Smooth muscle cell (in vitro differentiated cells): ENCODE results near the gene RFNG. TPM values are rescaled to one million over a fixed set of nuclear protein-coding genes. Genes with fewer than 3 reads are reported as not detected.

Experiments used
- DNase-seq: peaks from one replicate; lab custom pipeline; 2025; ENCODE audit not compliant: unreplicated experiment; lab: John Stamatoyannopoulos, UW
- H2AFZ ChIP-seq: fragments of 200-600 bp; sonication (generic); 2 replicates; pipeline ENCODE4 v1.6.0; 2016; ENCODE audit warnings: antibody characterized with exemption, low read depth, mild to moderate bottlenecking
- H3F3A ChIP-seq: fragments of 200-600 bp; sonication (generic); 2 replicates; pipeline ENCODE4 v1.6.0; 2017; ENCODE audit warnings: antibody characterized with exemption, low read depth
- H3K27ac ChIP-seq: fragments of 200-600 bp; sonication (generic); 2 replicates; pipeline ENCODE4 v1.5.1; 2016; ENCODE audit warnings: low read depth, mild to moderate bottlenecking
- H3K27me3 ChIP-seq: fragments of 200-600 bp; sonication (generic); 2 replicates; pipeline ENCODE4 v1.6.1; 2016; ENCODE audit warnings: low read depth, mild to moderate bottlenecking
- H3K36me3 ChIP-seq: fragments of 200-600 bp; sonication (generic); 2 replicates; pipeline ENCODE4 v1.5.1; 2016; ENCODE audit warnings: low read depth
- H3K4me1 ChIP-seq: fragments of 200-600 bp; sonication (generic); 2 replicates; pipeline ENCODE4 v1.5.1; 2016; ENCODE audit warnings: low read depth
- H3K4me2 ChIP-seq: fragments of 200-600 bp; sonication (generic); 2 replicates; pipeline ENCODE4 v1.6.0; 2016; ENCODE audit warnings: mild to moderate bottlenecking
- H3K4me3 ChIP-seq: fragments of 200-600 bp; sonication (generic); 2 replicates; pipeline ENCODE4 v1.5.1; 2016; ENCODE audit warnings: mild to moderate bottlenecking
- H3K79me2 ChIP-seq: fragments of 200-600 bp; sonication (generic); 2 replicates; pipeline ENCODE4 v1.6.0; 2016; ENCODE audit warnings: low read depth, mild to moderate bottlenecking
- H3K9ac ChIP-seq: fragments of 200-600 bp; sonication (generic); 2 replicates; pipeline ENCODE4 v1.6.0; 2016; ENCODE audit warnings: low read depth
- H3K9me3 ChIP-seq: fragments of 200-600 bp; sonication (generic); replicated peaks from 2 replicates; pipeline ENCODE4 v1.5.1; 2016; ENCODE audit warnings: low read depth
- H4K20me1 ChIP-seq: fragments of 200-600 bp; sonication (generic); 2 replicates; pipeline ENCODE4 v1.6.0; 2016; ENCODE audit warnings: low read depth
- CTCF ChIP-seq: fragments of 200-600 bp; sonication (generic); IDR thresholded peaks from 2 replicates; pipeline ENCODE4 v1.5.1; 2017; ENCODE audit warnings: borderline replicate concordance, mild to moderate bottlenecking, antibody characterized with exemption; ENCODE audit not compliant: insufficient read depth, poor library complexity, severe bottlenecking
- WGBS: methylation state at CpG from one replicate; pipeline ENCODE4 v1.1.7; 2016; ENCODE audit warnings: low lambda C conversion rate; 5-methylcytosine and 5-hydroxymethylcytosine counted together
- polyA plus RNA-seq: library from polyadenylated mRNA; unstranded; fragments of >200 nt; fragmentation: Nextera tagmentation; extraction: Ambion mirVana; gene quantifications from 2 replicates; pipeline ENCODE4 v1.2.1, GENCODE V29; 2016
- total RNA-seq: library from RNA; depleted of rRNA; stranded (reverse); fragments of >200 nt; gene quantifications from 2 replicates; pipeline ENCODE4 v1.2.3, GENCODE V29; 2014

RFNG gene
- total and polyA plus RNA-seq, 2 experiments from 2014 or later, result 27.1 to 54.9 TPM

- Histone ChIP-seq H3K4me3 (peak overlapping the region; percentile 60), H4K20me1 (no peaks in the 10 kb centered on the region), H3K27ac (no peak overlapping the region), H3K27me3 (no peaks in the 10 kb centered on the region), H3K4me1 (peaks cover 6% of the 10 kb centered on the region), H3K36me3 (no peaks in the 10 kb centered on the region), H3K4me2 (peak overlapping the region; percentile 94), H3K79me2 (no peaks in the 10 kb centered on the region), H3K9ac (no peak overlapping the region), H3F3A (peaks cover 6% of the 10 kb centered on the region), H3K9me3 (no peaks in the 10 kb centered on the region), H2AFZ (no peak overlapping the region)
- DNase-seq, result no peak
- whole genome bisulfite sequencing, result 95% methylated on average over 14 of the region's 20 CpGs
- TF ChIP-seq CTCF, result no peak
Observed at GRCh38 chr17:82035956-82036633, 15.5 kb downstream of the RFNG start.

DNA sequence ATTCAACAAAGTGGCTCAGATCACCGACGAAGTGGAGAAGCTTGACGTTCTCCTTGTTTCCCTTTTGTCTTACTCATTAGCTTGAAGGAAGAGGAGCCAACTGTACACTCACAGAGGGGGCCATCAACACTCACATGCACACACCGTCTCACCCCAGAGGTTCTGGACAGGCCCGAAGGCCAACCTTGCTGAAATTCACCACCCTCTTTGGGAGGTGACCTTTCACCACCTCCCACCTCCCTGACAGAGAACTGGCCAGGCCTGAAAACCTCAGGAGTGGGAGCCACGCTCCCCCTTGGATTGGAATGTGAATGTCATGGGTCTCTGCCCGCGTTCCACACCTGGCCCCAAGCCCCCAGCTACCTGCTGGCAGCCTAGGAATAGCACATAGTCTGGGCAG, 16.1 kb downstream of the RFNG start:
- Histone ChIP-seq H3K27me3 (no peaks in the 10 kb centered on the region), H3K4me1 (peaks cover 6% of the 10 kb centered on the region), H3K36me3 (no peaks in the 10 kb centered on the region), H3K27ac (no peak overlapping the region), H3K4me3 (no peak overlapping the region), H3K4me2 (no peak overlapping the region), H3K9ac (no peak overlapping the region), H3K79me2 (no peaks in the 10 kb centered on the region), H4K20me1 (no peaks in the 10 kb centered on the region), H2AFZ (no peak overlapping the region), H3F3A (peaks cover 6% of the 10 kb centered on the region), H3K9me3 (no peaks in the 10 kb centered on the region)
- no peak for TF ChIP-seq CTCF
- 86% methylated on average over 8 of the region's 8 CpGs for WGBS
- DNase-seq, result no peak

GRCh38 chr17:82034371-82035011, 17.1 kb downstream of the RFNG start:
- Histone ChIP-seq H3F3A (peaks cover 6% of the 10 kb centered on the region), H3K27ac (no peak overlapping the region), H3K4me1 (peaks cover 6% of the 10 kb centered on the region), H3K9me3 (no peaks in the 10 kb centered on the region), H3K4me2 (no peak overlapping the region), H3K9ac (no peak overlapping the region), H3K4me3 (no peak overlapping the region), H3K36me3 (no peaks in the 10 kb centered on the region), H3K27me3 (no peaks in the 10 kb centered on the region), H3K79me2 (no peaks in the 10 kb centered on the region), H4K20me1 (no peaks in the 10 kb centered on the region), H2AFZ (no peak overlapping the region)
- TF ChIP-seq CTCF, result no peak
- DNase-seq, result no peak
- WGBS, result 86% methylated on average over 23 of the region's 23 CpGs
